Hematopoietic multipotent progenitor cell treated with erythropoietin and hydrocortisone succinate and interleukin-3 and kit ligand, for 6 days (in vitro differentiated cells): Measurements from ENCODE around the gene NOC4L.

ENCODE experiments used
- DNase-seq: peaks from one replicate; pipeline ENCODE4 v3.0.0-alpha.2; 2015

NOC4L gene

GRCh38 chr12:132158677-132159554 is 14.7 kb downstream of the NOC4L start:
- DNase-seq, result no peak

GRCh38 chr12:132159555-132160003 is 15.3 kb downstream of the NOC4L start:
- no peak for DNase-seq

- DNase-seq, result no peak
Measured at GRCh38 chr12:132160016-132160415, 15.8 kb downstream of the NOC4L start.

- DNase-seq, result no peak
Measured at GRCh38 chr12:132160601-132161035, 16.4 kb downstream of the NOC4L start.

- DNase-seq, result no peak
Measured at GRCh38 chr12:132161036-132161781, 17.0 kb downstream of the NOC4L start.

GRCh38 chr12:132161796-132162507 is 17.7 kb downstream of the NOC4L start:
- no peak for DNase-seq

- no peak for DNase-seq
Measured at GRCh38 chr12:132162508-132163031, 18.3 kb downstream of the NOC4L start.

GRCh38 chr12:132163041-132163910 is 19.0 kb downstream of the NOC4L start:
- no peak for DNase-seq

- DNase-seq, result no peak
Measured at GRCh38 chr12:132163911-132164288, 19.6 kb downstream of the NOC4L start.

- DNase-seq, result no peak
Measured at GRCh38 chr12:132164426-132164825, 20.2 kb downstream of the NOC4L start.

- no peak for DNase-seq
Measured at GRCh38 chr12:132165584-132165983, 21.3 kb downstream of the NOC4L start.

GRCh38 chr12:132166093-132166492 is 21.8 kb downstream of the NOC4L start:
- DNase-seq, result no peak

- DNase-seq, result no peak
Measured at GRCh38 chr12:132166801-132167591, 22.7 kb downstream of the NOC4L start.

GRCh38 chr12:132167611-132168310 is 23.5 kb downstream of the NOC4L start:
- no peak for DNase-seq

- DNase-seq, result no peak
Measured at GRCh38 chr12:132168311-132169031, 24.2 kb downstream of the NOC4L start.

GRCh38 chr12:132169376-132169775 is 25.1 kb downstream of the NOC4L start:
- no peak for DNase-seq

GRCh38 chr12:132170094-132170636 is 25.9 kb downstream of the NOC4L start:
- no peak for DNase-seq

- DNase-seq, result no peak
Measured at GRCh38 chr12:132170637-132171292, 26.5 kb downstream of the NOC4L start.
